ENCODE measurements around the gene CELF2.

- TF ChIP-seq CTCF (IDR thresholded peaks at IDR 0.05; ENCODE audit: poor library complexity) (no peak), EZH2 (IDR thresholded peaks at IDR 0.05; ENCODE audit: borderline replicate concordance) (no peak), EZH2phosphoT487 (IDR thresholded peaks at IDR 0.05; ENCODE audit: low read depth, severe bottlenecking, unreplicated experiment) (no peak)
Observed at GRCh38 chr10:11330383-11331045, 312.8 kb downstream of the CELF2 start.

All from hepatocyte (in vitro differentiated cells).